DOHH2 (cell line): ENCODE results near the gene GPR152.

Source experiments
- CTCF ChIP-seq: fragments of 200-600 bp; sonication (generic); IDR thresholded peaks from one replicate; pipeline ENCODE4 v1.5.1; 2014; ENCODE audit warnings: antibody characterized with exemption, mild to moderate bottlenecking, low read depth, low read length; ENCODE audit not compliant: poor library complexity, severe bottlenecking
- EZH2phosphoT487 ChIP-seq: fragments of 200-600 bp; sonication (generic); IDR thresholded peaks from 2 replicates; pipeline ENCODE4 v1.6.1; 2017; ENCODE audit warnings: borderline replicate concordance, mild to moderate bottlenecking, antibody characterized with exemption, low read length, moderate library complexity, mixed read lengths

GRCh38 chr11:67433536-67434394, 18.8 kb downstream of the GPR152 start:
- TF ChIP-seq CTCF (no peak), EZH2phosphoT487 (no peak)
